Endothelial cell of umbilical vein (primary cell): ENCODE results near the gene CDC42BPG. TPM values are rescaled to one million over a fixed set of nuclear protein-coding genes. Genes with fewer than 3 reads are reported as not detected.

ENCODE experiments used
- BruUV-seq: library from RNA; stranded (reverse); fragments of 400-500 nt; replicated peaks from 2 replicates; lab custom pipeline; 2021; lab: Mats Ljungman, UMichigan
- CTCF ChIA-PET: fragments of 300-600, 350-600 bp; sonication (Branson Sonifier 250); formaldehyde crosslinking; loops from one replicate; lab custom pipeline; 2021; ENCODE audit warnings: antibody characterized with exemption, inconsistent platforms; lab: Charles Lee
- POLR2A ChIA-PET: fragments of 300-600, 350-600 bp; sonication (Branson Sonifier 250); formaldehyde crosslinking; loops from one replicate; lab custom pipeline; 2021; ENCODE audit warnings: antibody characterized with exemption, inconsistent platforms; lab: Charles Lee
- DNase-seq: peaks from one replicate; pipeline ENCODE4 v3.0.0-alpha.2; 2011; ENCODE audit warnings: low read depth, low spot score
- FAIRE-seq: peaks from 2 replicates; lab custom pipeline; 2011; peaks lifted over from hg19 to GRCh38; lab: Jason Lieb, UNC
- H2AFZ ChIP-seq: 2 replicates; pipeline ENCODE4 v1.6.0; 2012; ENCODE audit warnings: low read depth, low read length, control low read depth, inconsistent platforms
- H3K27ac ChIP-seq: 2 replicates; pipeline ENCODE4 v1.5.1; 2011; ENCODE audit warnings: low read depth, mild to moderate bottlenecking, control low read depth, low read length, moderate library complexity; ENCODE audit not compliant: insufficient read depth
- H3K27me3 ChIP-seq, 2 experiments: 2 replicates each; pipeline versions ENCODE4 v1.6.0 to v1.6.1; 2011; ENCODE audit warnings: low read length in 2 of 2, mixed read lengths in 1 of 2; ENCODE audit not compliant: control insufficient read depth in 2 of 2, insufficient read depth in 2 of 2
- H3K36me3 ChIP-seq, 2 experiments: 2 replicates in 1 of 2; 3 replicates in 1 of 2; pipeline ENCODE4 v1.5.1; 2011; ENCODE audit warnings: low read length in 2 of 2, mild to moderate bottlenecking in 1 of 2, moderate library complexity in 1 of 2; ENCODE audit not compliant: control insufficient read depth in 2 of 2, insufficient read depth in 2 of 2; ENCODE audit errors: extremely low read depth in 1 of 2
- H3K4me1 ChIP-seq: 3 replicates; pipeline ENCODE4 v1.5.1; 2011; ENCODE audit warnings: mild to moderate bottlenecking, low read length; ENCODE audit not compliant: control insufficient read depth, insufficient read depth; ENCODE audit errors: extremely low read depth
- H3K4me2 ChIP-seq: 2 replicates; pipeline ENCODE4 v1.6.1; 2011; ENCODE audit warnings: low read length, control low read depth, mixed read lengths; ENCODE audit not compliant: insufficient read depth
- H3K4me3 ChIP-seq, 3 experiments: fragments of 200-600 bp in 1 of 3; sonication (generic), shearing (Covaris generic) in 1 of 3; replicated peaks in 1 of 3; 2 replicates each; pipeline ENCODE4 v1.5.1; 2011 to 2016; ENCODE audit warnings: control low read depth in 3 of 3, low read length in 3 of 3, mild to moderate bottlenecking in 2 of 3, inconsistent platforms in 1 of 3, low read depth in 1 of 3, moderate library complexity in 1 of 3; ENCODE audit not compliant: insufficient read depth in 1 of 3
- H3K79me2 ChIP-seq: 2 replicates; pipeline ENCODE4 v1.6.0; 2012; ENCODE audit warnings: low read length, inconsistent platforms; ENCODE audit not compliant: control insufficient read depth, insufficient read depth
- H3K9ac ChIP-seq: replicated peaks from 2 replicates; pipeline ENCODE3; 2011; ENCODE audit warnings: low read length, control low read depth; ENCODE audit not compliant: insufficient read depth; ENCODE audit errors: extremely low read depth
- H3K9me1 ChIP-seq: replicated peaks from 3 replicates; pipeline ENCODE4 v1.6.0; 2011; ENCODE audit warnings: mild to moderate bottlenecking, low read length; ENCODE audit not compliant: control insufficient read depth, insufficient read depth; ENCODE audit errors: extremely low read depth
- H3K9me3 ChIP-seq: replicated peaks from 2 replicates; pipeline ENCODE4 v1.5.1; 2012; ENCODE audit warnings: low read length, inconsistent platforms; ENCODE audit not compliant: control insufficient read depth, insufficient read depth
- H4K20me1 ChIP-seq: replicated peaks from 2 replicates; pipeline ENCODE3; 2011; ENCODE audit warnings: mild to moderate bottlenecking, low read length; ENCODE audit not compliant: control insufficient read depth, insufficient read depth; ENCODE audit errors: extremely low read depth
- EZH2 ChIP-seq: IDR thresholded peaks from 2 replicates; pipeline ENCODE4 v1.6.1; 2012; ENCODE audit warnings: borderline replicate concordance, low read depth, mild to moderate bottlenecking, moderate library complexity, low read length, inconsistent platforms; ENCODE audit not compliant: severe bottlenecking
- FOS ChIP-seq: IDR thresholded peaks from 2 replicates; pipeline ENCODE4 v1.6.1; 2011; ENCODE audit warnings: mild to moderate bottlenecking, low read length, moderate library complexity, borderline replicate concordance; ENCODE audit not compliant: insufficient read depth
- GATA2 ChIP-seq: IDR thresholded peaks from 2 replicates; pipeline ENCODE4 v1.7.0; 2011; ENCODE audit warnings: low read depth, mild to moderate bottlenecking, moderate library complexity, mixed read lengths, low read length; ENCODE audit not compliant: insufficient read length, insufficient read depth
- JUN ChIP-seq: IDR thresholded peaks from 2 replicates; pipeline ENCODE4 v1.6.1; 2011; ENCODE audit warnings: borderline replicate concordance, low read depth; ENCODE audit not compliant: insufficient read length, insufficient read depth
- MYC ChIP-seq: IDR thresholded peaks from one replicate; pipeline ENCODE4 v1.6.1; 2011; ENCODE audit warnings: mild to moderate bottlenecking, low read depth, low read length
- POLR2A ChIP-seq: IDR thresholded peaks from 2 replicates; pipeline ENCODE4 v1.6.1; 2012; ENCODE audit warnings: low read depth, mild to moderate bottlenecking, control low read depth, low read length
- POLR2AphosphoS5 ChIP-seq: IDR thresholded peaks from 2 replicates; pipeline ENCODE4 v1.6.1; 2012; ENCODE audit warnings: low read depth, mild to moderate bottlenecking, control low read depth, low read length, moderate library complexity; ENCODE audit not compliant: insufficient read depth
- dilution Hi-C: fragments of 300-500 bp; cut with MboI; formaldehyde crosslinking; loops from one replicate; pipeline ENCODE4 v1.15.0; 2019; ENCODE audit warnings: low sequenced_read_pairs; ENCODE audit not compliant: extremely low pct_ligation_motif_present
- intact Hi-C: fragments of 100-400 bp; cut with micrococcal nuclease; formaldehyde crosslinking; loops from one replicate; pipeline ENCODE4 v1.10.0; 2022
- polyA plus RNA-seq, 4 experiments: library from polyadenylated mRNA; depleted of rRNA in 3 of 4; stranded (reverse) in 3 of 4; unstranded in 1 of 4; fragments of >200 nt; gene quantifications; 2 replicates each; pipeline versions ENCODE4 v1.2.1 to v1.2.3, GENCODE V29; 2011 to 2012; ENCODE audit warnings: missing spikeins in 1 of 4
- total RNA-seq: library from RNA; stranded (reverse); gene quantifications from 2 replicates; pipeline ENCODE4 v1.2.3, GENCODE V29; 2021
- TF ChIP-seq, protein P1 (sequence below): IDR thresholded peaks from 2 replicates; pipeline ENCODE4 v1.6.1; 2011; ENCODE audit not compliant: insufficient read depth, insufficient read length
- TF ChIP-seq, protein P2 (sequence below), 2 donors: IDR thresholded peaks; 1 replicate in 1 of 2; 2 replicates in 1 of 2; pipeline ENCODE4 v1.5.1; 2011; ENCODE audit warnings: low read length in 2 of 2, mild to moderate bottlenecking in 2 of 2, moderate library complexity in 2 of 2, control low read depth in 1 of 2, inconsistent platforms in 1 of 2, low read depth in 1 of 2; ENCODE audit not compliant: insufficient read depth in 1 of 2; ENCODE audit errors: extremely low read depth in 1 of 2

Gene CDC42BPG
- total and polyA plus RNA-seq, 2 donors (not counting 3 experiments of a cell fraction or from before 2014, with no cell fraction given): 0.19 to 0.42 TPM

DNA sequence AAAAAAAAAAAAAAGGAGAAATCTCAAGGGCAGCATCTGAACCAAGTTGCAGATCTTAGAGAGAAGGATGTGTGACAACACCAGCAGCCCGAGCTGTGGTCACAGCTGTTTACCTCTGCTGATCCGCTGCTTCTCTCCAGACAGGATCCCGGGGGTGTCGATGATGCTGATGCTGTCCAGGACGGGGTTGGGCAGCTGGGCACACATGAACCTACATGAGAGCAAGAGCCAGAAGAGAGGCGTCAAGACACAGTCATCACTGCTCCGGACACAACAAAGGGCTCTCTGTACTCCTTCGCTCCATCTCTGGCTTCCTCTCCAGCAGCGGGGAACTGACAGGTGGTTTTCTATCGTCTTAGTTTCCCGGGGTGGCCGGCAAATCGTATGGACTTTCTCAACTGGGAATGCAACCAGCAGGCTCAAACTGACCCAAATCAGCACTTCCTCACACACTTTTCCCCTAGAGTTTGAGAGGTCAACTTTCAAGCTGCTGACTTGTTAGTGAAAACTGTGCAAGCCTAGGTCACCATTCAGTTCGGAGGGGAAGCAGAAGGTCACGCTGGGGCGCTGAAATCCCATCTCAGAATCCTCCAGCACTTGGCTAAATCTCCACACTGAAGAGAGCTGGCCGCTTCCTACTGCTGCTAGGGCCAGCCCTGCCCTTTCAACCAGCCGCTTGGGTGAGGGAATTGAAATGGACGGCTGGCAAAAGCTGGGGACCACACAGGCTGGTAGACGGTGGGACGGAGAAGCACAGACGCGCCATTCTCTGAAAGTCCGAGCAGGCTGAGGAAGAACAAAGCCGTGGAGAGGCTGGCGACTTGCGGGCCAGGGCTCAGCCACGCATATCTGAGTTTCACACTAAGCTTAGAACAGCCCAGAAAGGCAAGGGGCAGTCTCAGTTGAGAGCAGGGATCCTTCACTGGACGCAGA is 30.1 kb upstream of the CDC42BPG start:
- Histone ChIP-seq H3K9me3 (no peaks in the 10 kb centered on the region), H3K9ac (no peak overlapping the region), H4K20me1 (no peaks in the 10 kb centered on the region), H3K27ac (no peak overlapping the region), H3K36me3 (peaks cover 2 to 11% of the 10 kb centered on the region in 2 experiments), H3K27me3 (no peaks in the 10 kb centered on the region), H3K4me3 (no peak overlapping the region), H3K9me1 (no peaks in the 10 kb centered on the region), H3K79me2 (peaks cover 68% of the 10 kb centered on the region), H2AFZ (no peak overlapping the region), H3K4me2 (no peak overlapping the region), H3K4me1 (peaks cover 46% of the 10 kb centered on the region)
- no peak for TF ChIP-seq FOS
- TF ChIP-seq GATA2: no peak
- no peak for TF ChIP-seq POLR2A
- TF ChIP-seq POLR2AphosphoS5: no peak
- no peak for TF ChIP-seq EZH2
- no peak for TF ChIP-seq MYC
- TF ChIP-seq JUN: no peak
- TF ChIP-seq, protein P1, sequence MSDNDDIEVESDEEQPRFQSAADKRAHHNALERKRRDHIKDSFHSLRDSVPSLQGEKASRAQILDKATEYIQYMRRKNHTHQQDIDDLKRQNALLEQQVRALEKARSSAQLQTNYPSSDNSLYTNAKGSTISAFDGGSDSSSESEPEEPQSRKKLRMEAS: no peak
- TF ChIP-seq, protein P2, sequence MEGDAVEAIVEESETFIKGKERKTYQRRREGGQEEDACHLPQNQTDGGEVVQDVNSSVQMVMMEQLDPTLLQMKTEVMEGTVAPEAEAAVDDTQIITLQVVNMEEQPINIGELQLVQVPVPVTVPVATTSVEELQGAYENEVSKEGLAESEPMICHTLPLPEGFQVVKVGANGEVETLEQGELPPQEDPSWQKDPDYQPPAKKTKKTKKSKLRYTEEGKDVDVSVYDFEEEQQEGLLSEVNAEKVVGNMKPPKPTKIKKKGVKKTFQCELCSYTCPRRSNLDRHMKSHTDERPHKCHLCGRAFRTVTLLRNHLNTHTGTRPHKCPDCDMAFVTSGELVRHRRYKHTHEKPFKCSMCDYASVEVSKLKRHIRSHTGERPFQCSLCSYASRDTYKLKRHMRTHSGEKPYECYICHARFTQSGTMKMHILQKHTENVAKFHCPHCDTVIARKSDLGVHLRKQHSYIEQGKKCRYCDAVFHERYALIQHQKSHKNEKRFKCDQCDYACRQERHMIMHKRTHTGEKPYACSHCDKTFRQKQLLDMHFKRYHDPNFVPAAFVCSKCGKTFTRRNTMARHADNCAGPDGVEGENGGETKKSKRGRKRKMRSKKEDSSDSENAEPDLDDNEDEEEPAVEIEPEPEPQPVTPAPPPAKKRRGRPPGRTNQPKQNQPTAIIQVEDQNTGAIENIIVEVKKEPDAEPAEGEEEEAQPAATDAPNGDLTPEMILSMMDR (IDR thresholded peaks at IDR 0.05; ENCODE audit: extremely low read depth in 1 of 2, insufficient read depth in 1 of 2, low read depth in 1 of 2, low read length in 2 of 2): no peak
- intact Hi-C loops: no loop called here
- dilution Hi-C loops: no loop called here
- ChIA-PET POLR2A (interaction anchor here (1.7 kb wide), 1 partner anchor 20 kb away, joined by 4 read pairs; no protein-coding TSS in a partner anchor), CTCF (interaction anchor here (1.1 to 5.2 kb wide), 6 partner anchors 11 to 87 kb away, joined by 4 to 77 read pairs (median 24); no protein-coding TSS in a partner anchor)
- DNase-seq (no peak), FAIRE-seq (peak; percentile 12)
- no TSS peak for BruUV-seq
